Activated naive CD4-positive, alpha-beta T cell treated with anti-CD3 and anti-CD28 coated beads, Interleukin-2, amount 50 U/mL, for 72 hours (primary cell): ENCODE measurements around the gene NLRP1. TPM values are rescaled to one million over a fixed set of nuclear protein-coding genes. Genes with fewer than 3 reads are reported as not detected.
A peak's percentile ranks its signal among the peaks of the same experiment; 100 is the strongest.

ENCODE experiments used
- ATAC-seq, 2 donors: fragments of 150-1000 bp; cut with Tn5 transposase; 2 replicates each; pipeline ENCODE4 v1.10.0; 2021; ENCODE audit warnings: mild to moderate bottlenecking in 2 of 2, moderate library complexity in 2 of 2
- DNase-seq, 2 donors: peaks; one replicate each; pipeline ENCODE4 v3.0.0; 2021 to 2022; ENCODE audit warnings: low spot score in 2 of 2
- H3K27ac Mint-ChIP-seq, 2 donors: one replicate each; pipeline ENCODE4 v1.8.0; 2022; ENCODE audit warnings: mild to moderate bottlenecking in 2 of 2, mixed read lengths in 2 of 2
- H3K36me3 Mint-ChIP-seq, 2 donors: one replicate each; pipeline ENCODE4 v1.8.0; 2022; ENCODE audit warnings: mixed read lengths in 2 of 2
- H3K9me3 Mint-ChIP-seq, 2 donors: one replicate each; pipeline ENCODE4 v1.8.0; 2022; ENCODE audit warnings: mixed read lengths in 2 of 2
- total RNA-seq, 2 donors: library from RNA; stranded (reverse); gene quantifications; one replicate each; pipeline ENCODE4 v1.2.3, GENCODE V29; 2022

Gene NLRP1
- total RNA-seq, 2 donors from 2014 or later: 47.0 to 55.1 TPM

- Mint-ChIP-seq H3K36me3 (peaks cover 17 to 26% of the 10 kb centered on the region in 2 donors), H3K9me3 (peaks cover 0 to 5% of the 10 kb centered on the region in 2 donors), H3K27ac (no peak overlapping the region)
- ATAC-seq: no peak
- no peak for DNase-seq
Measured at GRCh38 chr17:5511401-5512225, 72.7 kb downstream of the NLRP1 start.

- no peak for ATAC-seq
- H3K36me3 Mint-ChIP-seq: peaks cover 17 to 26% of the 10 kb centered on the region in 2 donors
- H3K9me3 Mint-ChIP-seq: peaks cover 0 to 5% of the 10 kb centered on the region in 2 donors
- DNase-seq: no peak
- H3K27ac Mint-ChIP-seq: no peak overlapping the region
Measured at GRCh38 chr17:5510771-5511170, 73.5 kb downstream of the NLRP1 start.

GRCh38 chr17:5509482-5509881 is 74.8 kb downstream of the NLRP1 start:
- peaks cover 0 to 5% of the 10 kb centered on the region in 2 donors for H3K9me3 Mint-ChIP-seq
- H3K27ac Mint-ChIP-seq: no peak overlapping the region
- peaks cover 8 to 17% of the 10 kb centered on the region in 2 donors for H3K36me3 Mint-ChIP-seq
- ATAC-seq: no peak
- no peak for DNase-seq

- Mint-ChIP-seq H3K27ac (no peak overlapping the region), H3K9me3 (peaks cover 0 to 5% of the 10 kb centered on the region in 2 donors), H3K36me3 (peaks cover 5 to 13% of the 10 kb centered on the region in 2 donors)
- ATAC-seq (no peak), DNase-seq (no peak)
Measured at GRCh38 chr17:5508810-5509209, 75.5 kb downstream of the NLRP1 start.

- ATAC-seq: no peak
- DNase-seq: no peak
- H3K27ac Mint-ChIP-seq: no peak overlapping the region
- no peaks in the 10 kb centered on the region for H3K36me3 Mint-ChIP-seq
- H3K9me3 Mint-ChIP-seq: no peaks in the 10 kb centered on the region
Measured at GRCh38 chr17:5506307-5506706, 78.0 kb downstream of the NLRP1 start.

- ATAC-seq (no peak), DNase-seq (no peak)
- Mint-ChIP-seq H3K36me3 (no peaks in the 10 kb centered on the region), H3K27ac (peak overlapping the region in 1 of 2 donors; percentile 3), H3K9me3 (no peaks in the 10 kb centered on the region)
Measured at GRCh38 chr17:5502552-5502951, 81.8 kb downstream of the NLRP1 start.

- no peaks in the 10 kb centered on the region for H3K36me3 Mint-ChIP-seq
- ATAC-seq: no peak
- no peak overlapping the region for H3K27ac Mint-ChIP-seq
- H3K9me3 Mint-ChIP-seq: no peaks in the 10 kb centered on the region
- no peak for DNase-seq
Measured at GRCh38 chr17:5501685-5502084, 82.6 kb downstream of the NLRP1 start.

GRCh38 chr17:5500589-5501391 is 83.5 kb downstream of the NLRP1 start:
- Mint-ChIP-seq H3K9me3 (no peaks in the 10 kb centered on the region), H3K27ac (peak overlapping the region; percentile 57 to 90)
- peak; percentile 84 to 96 for ATAC-seq

GRCh38 chr17:5500247-5500588 is 84.1 kb downstream of the NLRP1 start:
- DNase-seq: no peak
- Mint-ChIP-seq H3K27ac (peak overlapping the region; percentile 57 to 90), H3K36me3 (no peaks in the 10 kb centered on the region), H3K9me3 (no peaks in the 10 kb centered on the region)
- ATAC-seq: no peak

More at GRCh38 chr17:5500589-5501391, 83.5 kb downstream of the NLRP1 start:
- H3K36me3 Mint-ChIP-seq: no peaks in the 10 kb centered on the region
- DNase-seq: peak in 1 of 2 donors; percentile 69

GRCh38 chr17:5499476-5500231 is 84.7 kb downstream of the NLRP1 start:
- Mint-ChIP-seq H3K36me3 (no peaks in the 10 kb centered on the region), H3K27ac (peak overlapping the region in 1 of 2 donors; percentile 57), H3K9me3 (no peaks in the 10 kb centered on the region)
- ATAC-seq (peak in 1 of 2 donors; percentile 18), DNase-seq (peak in 1 of 2 donors; percentile 27)

- H3K36me3 Mint-ChIP-seq: peaks cover 15 to 32% of the 10 kb centered on the region in 2 donors
- H3K27ac Mint-ChIP-seq: no peak overlapping the region
- no peak for ATAC-seq
- no peak for DNase-seq
- no peaks in the 10 kb centered on the region for H3K9me3 Mint-ChIP-seq
Measured at GRCh38 chr17:5492970-5493369, 91.3 kb downstream of the NLRP1 start.

- DNase-seq: no peak
- no peak for ATAC-seq
- Mint-ChIP-seq H3K9me3 (no peaks in the 10 kb centered on the region), H3K27ac (peak overlapping the region in 1 of 2 donors; percentile 96), H3K36me3 (peaks cover 42 to 62% of the 10 kb centered on the region in 2 donors)
Measured at GRCh38 chr17:5488752-5489151, 95.6 kb downstream of the NLRP1 start.

GRCh38 chr17:5486206-5487124 is 97.8 kb downstream of the NLRP1 start, which contains the start of gene MIS12:
MIS12 (plus strand) TSS chr17:5486566; CDS start chr17:5488863, 2,297 bp downstream.
- Mint-ChIP-seq H3K36me3 (peaks cover 42 to 57% of the 10 kb centered on the region in 2 donors), H3K9me3 (no peaks in the 10 kb centered on the region), H3K27ac (peak within 1 kb of the TSS; percentile 96 to 99)
- DNase-seq (peak; percentile 93 to 97), ATAC-seq (peak; percentile 92 to 94)

GRCh38 chr17:5485270-5486205 is 98.8 kb downstream of the NLRP1 start, which contains the start of gene DERL2:
DERL2 (minus strand) TSS chr17:5486178; CDS start chr17:5486161, 17 bp downstream.
- Mint-ChIP-seq H3K9me3 (no peaks in the 10 kb centered on the region), H3K36me3 (peaks cover 42 to 57% of the 10 kb centered on the region in 2 donors), H3K27ac (peak within 1 kb of the TSS; percentile 96 to 99)
- DNase-seq: no peak
- ATAC-seq: peak; percentile 6 to 30

GRCh38 chr17:5481451-5481850 is 102.9 kb downstream of the NLRP1 start:
- Mint-ChIP-seq H3K27ac (no peak overlapping the region), H3K36me3 (peaks cover 25 to 47% of the 10 kb centered on the region in 2 donors), H3K9me3 (no peaks in the 10 kb centered on the region)
- DNase-seq (no peak), ATAC-seq (no peak)
